ENCODE results near the gene EMC6.
A peak's percentile ranks its signal among the peaks of the same experiment; 100 is the strongest.

The EMC6 gene

DNA sequence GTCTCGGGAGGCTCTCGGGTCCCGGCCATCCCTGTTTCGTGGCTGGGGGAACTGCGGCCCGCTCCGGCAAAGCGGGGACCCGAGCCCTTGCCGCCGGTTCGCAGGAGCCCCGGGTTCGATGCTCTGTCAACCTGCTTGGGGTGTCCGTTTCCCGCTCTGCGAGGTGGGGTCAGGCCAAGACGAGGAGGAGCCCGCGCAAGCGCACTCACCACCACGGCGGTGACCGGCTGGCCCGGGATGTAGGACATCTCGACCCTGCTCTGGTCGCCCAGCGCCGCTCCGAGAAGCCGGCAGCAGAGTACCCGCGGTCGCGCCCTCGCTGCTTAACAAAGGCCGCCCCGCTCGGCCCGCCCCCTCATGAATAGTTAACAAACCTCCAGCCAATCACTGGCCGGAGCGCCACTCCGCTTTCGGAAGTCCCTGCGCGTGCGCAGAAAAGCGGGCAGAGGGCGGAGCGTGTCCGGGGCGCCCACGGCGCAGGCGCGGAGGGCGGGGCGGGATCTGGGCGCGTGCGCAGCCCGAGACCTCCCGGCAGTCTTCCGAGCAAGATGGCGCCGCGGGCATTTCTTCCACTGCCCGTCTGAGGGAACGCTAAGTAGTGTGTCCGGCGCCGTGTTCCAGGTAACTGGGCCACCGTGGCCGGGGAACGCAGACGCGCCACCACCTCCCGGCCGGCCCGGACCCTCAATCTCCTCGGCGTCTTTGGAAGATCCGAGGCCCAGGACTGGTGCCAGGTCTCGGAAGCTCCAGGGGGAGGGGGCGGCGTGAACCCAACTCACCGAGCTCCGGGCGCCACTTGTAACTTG, at the start of gene EMC6, which contains the start of gene TAX1BP3:
EMC6 (plus strand) TSS at position 534 of the 806 bp plus-strand sequence. CDS start 335 bp downstream, outside the sequence.
TAX1BP3 (minus strand) TSS at position 300 of the 806 bp plus-strand sequence; CDS start at position 248, 52 bp downstream.
- Histone ChIP-seq H3K9me3 (ENCODE audit: control insufficient read depth, insufficient read depth, low read length) (no peaks in the 10 kb centered on the region), H3K36me3 (ENCODE audit: insufficient read depth, low read length) (no peaks in the 10 kb centered on the region; the same call in 1 of the 2 replicates), H3K4me1 (ENCODE audit: insufficient read depth, low read length) (peaks cover 3% of the 10 kb centered on the region; the same call in 1 of the 2 replicates), H3K9ac (ENCODE audit: low read depth, low read length) (peak within 1 kb of the TSS; percentile 91)

DNA sequence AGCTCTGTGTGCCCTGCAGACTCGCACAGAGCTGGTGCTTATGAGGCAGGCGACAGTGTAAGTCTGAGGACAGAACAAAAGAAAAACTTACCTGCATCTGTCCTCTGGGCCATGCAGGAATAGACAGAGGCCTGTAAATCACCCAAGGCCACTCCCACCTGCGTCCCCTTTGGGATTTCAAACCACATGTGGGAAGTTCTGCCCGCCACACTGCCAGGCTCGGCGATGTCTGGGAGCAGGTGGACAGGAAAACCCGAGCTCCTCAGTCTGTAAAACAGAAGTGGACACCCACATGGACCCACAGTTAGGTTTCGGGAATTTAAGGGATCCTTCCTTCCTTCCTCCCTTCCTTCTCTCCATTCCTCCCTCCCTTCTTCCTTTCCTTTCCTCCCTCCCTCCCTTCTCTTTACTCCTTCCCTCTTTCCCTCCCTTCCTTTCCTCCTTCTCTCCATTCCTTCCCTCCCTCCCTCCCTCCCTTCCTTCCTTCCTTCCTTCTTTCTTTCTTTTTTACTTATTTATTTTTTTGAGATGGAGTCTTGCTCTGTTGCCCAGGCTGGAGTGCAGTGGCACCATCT, 47.4 kb upstream of the EMC6 start:
- no peak overlapping the region for H3K9ac ChIP-seq (ENCODE audit: low read depth, low read length)
- peaks cover 17% of the 10 kb centered on the region for H3K36me3 ChIP-seq (ENCODE audit: insufficient read depth, low read length)
- no peaks in the 10 kb centered on the region for H3K4me1 ChIP-seq (ENCODE audit: insufficient read depth, low read length)
- no peaks in the 10 kb centered on the region; the same call in 1 of the 2 replicates for H3K9me3 ChIP-seq (ENCODE audit: control insufficient read depth, insufficient read depth, low read length)

DNA sequence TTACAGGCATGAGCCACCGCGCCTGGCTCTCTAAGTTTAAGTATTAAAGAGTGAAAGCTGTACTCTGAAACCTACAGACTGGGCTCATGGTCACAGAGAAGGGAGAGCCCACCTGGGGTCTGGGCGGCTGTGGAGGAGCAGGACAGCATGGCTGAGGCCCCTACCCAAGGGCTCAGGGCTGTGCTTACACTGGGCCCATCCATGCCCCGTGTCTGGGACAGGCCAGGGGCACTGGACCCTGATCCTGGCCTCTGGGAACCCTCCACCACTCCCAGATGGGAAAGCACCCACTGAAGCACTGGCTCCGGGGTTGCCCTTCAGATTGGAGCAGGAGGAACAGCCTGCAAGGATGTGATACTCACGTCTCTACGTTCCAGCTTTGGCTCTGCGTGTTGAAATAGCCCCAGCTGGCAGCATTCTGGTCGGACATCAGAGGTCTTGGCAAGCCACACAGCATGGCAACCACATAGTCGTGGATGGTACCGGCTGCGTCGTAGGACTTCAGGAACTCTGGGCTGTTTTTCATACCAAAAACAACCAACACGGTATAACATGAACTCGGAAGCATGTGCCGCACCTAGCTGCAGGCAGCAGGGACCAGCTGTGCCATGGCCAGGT, 45.5 kb upstream of the EMC6 start:
- H3K4me1 ChIP-seq (ENCODE audit: insufficient read depth, low read length) = no peaks in the 10 kb centered on the region
- H3K36me3 ChIP-seq (ENCODE audit: insufficient read depth, low read length) = peaks cover 10% of the 10 kb centered on the region
- H3K9me3 ChIP-seq (ENCODE audit: control insufficient read depth, insufficient read depth, low read length) = no peaks in the 10 kb centered on the region
- H3K9ac ChIP-seq (ENCODE audit: low read depth, low read length) = no peak overlapping the region

DNA sequence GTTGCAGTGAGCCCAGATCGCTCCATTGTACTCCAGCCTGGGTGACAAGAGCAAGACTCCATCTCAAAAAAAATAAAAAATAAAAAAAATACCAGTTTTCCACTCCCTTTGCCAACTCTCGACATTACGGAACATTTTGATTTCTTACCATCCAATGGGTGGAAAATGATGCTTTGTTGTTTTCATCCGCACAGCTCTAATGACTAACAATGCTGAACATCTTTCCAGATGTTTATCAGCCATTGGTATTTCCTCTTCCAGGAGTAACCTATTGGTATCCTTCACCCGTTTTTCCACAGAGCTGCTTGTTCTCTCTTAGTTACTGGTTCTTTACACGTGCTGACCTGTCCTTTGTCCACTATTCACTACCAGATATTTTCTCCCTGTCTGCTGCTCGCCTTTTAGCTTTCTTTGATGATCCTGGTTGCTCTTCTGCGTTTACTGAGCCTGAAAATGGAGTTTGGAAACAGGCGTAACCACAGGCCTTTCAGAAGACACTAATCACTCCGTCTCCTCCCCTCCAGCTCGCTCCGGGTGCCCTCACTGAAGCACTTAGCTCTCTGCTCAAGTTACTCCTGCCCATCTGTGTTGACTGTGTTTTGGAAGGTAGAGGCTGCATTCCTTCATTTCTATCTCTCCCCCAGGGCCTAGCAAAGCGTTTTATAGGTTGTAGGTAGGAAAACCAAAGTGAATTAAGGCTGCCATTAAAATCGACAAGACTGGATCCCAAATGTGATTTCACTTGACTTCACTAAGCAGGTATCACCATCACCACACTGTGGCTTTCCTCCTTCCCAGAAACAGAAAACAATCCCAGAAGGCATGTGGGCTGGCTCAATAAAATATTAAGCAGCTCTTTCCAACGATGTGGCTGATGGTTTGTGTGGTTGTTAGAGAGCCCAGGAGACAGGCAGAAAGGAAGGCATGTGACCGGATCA, 41.5 kb upstream of the EMC6 start:
- Histone ChIP-seq H3K9me3 (ENCODE audit: control insufficient read depth, insufficient read depth, low read length) (no peaks in the 10 kb centered on the region), H3K4me1 (ENCODE audit: insufficient read depth, low read length) (no peaks in the 10 kb centered on the region), H3K9ac (ENCODE audit: low read depth, low read length) (no peak overlapping the region), H3K36me3 (ENCODE audit: insufficient read depth, low read length) (peaks cover 3% of the 10 kb centered on the region)

DNA sequence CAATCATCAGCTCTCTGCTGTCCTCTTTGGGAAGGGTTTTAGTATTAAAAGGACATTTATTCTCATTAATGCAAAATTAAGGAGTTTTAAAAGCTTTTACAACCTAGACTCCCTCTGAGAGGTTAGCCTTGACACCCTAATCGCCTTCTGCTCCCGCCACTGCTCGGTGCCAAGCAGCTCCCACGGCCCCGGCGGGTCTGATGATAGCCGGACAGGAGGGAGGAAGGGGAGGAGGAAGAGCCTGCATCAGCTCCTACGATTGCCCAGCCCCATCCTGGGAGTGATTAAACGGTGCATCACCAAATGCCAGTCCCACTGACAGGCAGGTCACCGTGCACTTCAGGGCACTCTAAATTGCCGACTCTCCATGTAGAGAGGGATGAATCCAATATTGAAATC, 40.8 kb upstream of the EMC6 start:
- H3K9me3 ChIP-seq (ENCODE audit: control insufficient read depth, insufficient read depth, low read length) = no peaks in the 10 kb centered on the region
- no peaks in the 10 kb centered on the region; the same call in 1 of the 2 replicates for H3K36me3 ChIP-seq (ENCODE audit: insufficient read depth, low read length)
- no peaks in the 10 kb centered on the region for H3K4me1 ChIP-seq (ENCODE audit: insufficient read depth, low read length)
- no peak overlapping the region for H3K9ac ChIP-seq (ENCODE audit: low read depth, low read length)

DNA sequence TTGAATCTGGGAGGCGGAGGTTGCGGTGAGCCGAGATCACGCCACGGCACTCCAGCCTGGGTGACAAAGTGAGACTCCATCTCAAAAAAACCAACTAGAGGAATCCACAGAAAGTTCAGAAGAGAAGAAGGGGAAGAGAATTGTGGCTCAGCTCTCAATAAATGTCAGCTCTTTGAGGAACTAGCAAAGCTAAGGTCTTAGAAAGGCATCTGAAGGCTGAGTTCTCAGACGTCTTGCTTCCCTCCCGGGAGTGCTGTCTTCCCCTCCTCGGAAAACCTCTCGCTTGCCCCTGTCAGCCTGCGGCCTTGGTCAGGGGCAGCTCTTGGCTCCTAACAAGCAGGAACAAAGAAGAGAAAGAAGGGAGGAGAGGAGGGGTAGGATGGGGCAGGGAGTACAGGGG, 37.8 kb upstream of the EMC6 start:
- Histone ChIP-seq H3K36me3 (ENCODE audit: insufficient read depth, low read length) (no peaks in the 10 kb centered on the region; the same call in 1 of the 2 replicates), H3K9ac (ENCODE audit: low read depth, low read length) (no peak overlapping the region), H3K4me1 (ENCODE audit: insufficient read depth, low read length) (no peaks in the 10 kb centered on the region), H3K9me3 (ENCODE audit: control insufficient read depth, insufficient read depth, low read length) (no peaks in the 10 kb centered on the region)

DNA sequence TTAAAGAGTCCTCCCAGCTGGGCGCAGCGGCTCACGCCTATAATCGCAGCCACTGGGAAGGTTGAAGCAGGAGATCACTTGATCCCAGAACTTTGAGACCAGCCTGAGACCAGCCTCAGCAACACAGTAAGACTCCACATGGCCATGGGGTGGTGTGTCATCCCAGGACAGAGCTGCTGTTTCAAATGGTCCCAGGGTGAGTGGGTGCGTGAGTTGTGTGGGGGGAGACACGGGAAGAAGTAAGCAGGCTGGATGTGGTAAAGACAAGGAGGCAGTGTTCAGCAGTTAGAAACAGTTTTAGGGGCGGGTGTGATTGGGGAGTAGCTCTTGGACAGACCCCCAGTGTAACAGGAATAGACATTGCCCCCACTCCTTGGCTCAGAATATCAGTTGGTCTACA, 36.3 kb upstream of the EMC6 start:
- H3K9me3 ChIP-seq (ENCODE audit: control insufficient read depth, insufficient read depth, low read length) = no peaks in the 10 kb centered on the region
- no peaks in the 10 kb centered on the region; the same call in 1 of the 2 replicates for H3K36me3 ChIP-seq (ENCODE audit: insufficient read depth, low read length)
- no peaks in the 10 kb centered on the region for H3K4me1 ChIP-seq (ENCODE audit: insufficient read depth, low read length)
- no peak overlapping the region for H3K9ac ChIP-seq (ENCODE audit: low read depth, low read length)

DNA sequence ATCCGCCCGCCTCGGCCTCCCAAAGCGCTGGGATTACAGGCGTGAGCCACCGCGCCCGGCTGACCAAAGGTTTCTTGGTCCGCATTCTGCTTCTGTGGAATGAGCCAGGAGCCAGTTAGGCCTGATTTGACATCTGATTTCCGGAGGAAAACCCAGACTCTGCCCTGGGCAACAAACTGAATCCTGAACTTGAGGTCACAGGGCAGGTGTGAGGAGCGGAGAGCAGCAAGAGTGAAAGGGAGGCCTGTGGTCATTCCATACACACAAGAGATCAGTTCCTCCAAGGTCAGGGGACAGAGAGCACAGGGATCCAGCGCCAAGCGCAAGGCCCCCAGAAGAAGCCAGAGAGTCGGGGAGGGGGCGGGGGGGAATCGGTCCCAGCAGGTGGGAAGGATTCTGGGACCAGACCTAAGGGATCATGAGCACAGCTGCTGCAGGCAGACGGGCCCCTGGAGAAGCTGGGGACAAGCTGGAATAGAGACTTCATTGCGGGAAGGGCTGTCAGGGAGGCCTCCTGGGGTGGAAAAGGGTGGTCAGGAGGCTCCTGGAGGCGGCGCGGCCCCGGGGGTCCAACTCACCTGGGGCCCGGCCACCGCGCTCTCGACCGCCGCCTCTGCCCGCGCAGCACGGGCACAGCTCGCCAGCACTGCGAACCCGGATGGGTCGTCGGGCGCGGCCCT, 33.0 kb upstream of the EMC6 start:
- H3K36me3 ChIP-seq (ENCODE audit: insufficient read depth, low read length) = no peaks in the 10 kb centered on the region; the same call in 1 of the 2 replicates
- no peaks in the 10 kb centered on the region for H3K9me3 ChIP-seq (ENCODE audit: control insufficient read depth, insufficient read depth, low read length)
- no peaks in the 10 kb centered on the region; the same call in 1 of the 2 replicates for H3K4me1 ChIP-seq (ENCODE audit: insufficient read depth, low read length)
- peak overlapping the region; percentile 99 for H3K9ac ChIP-seq (ENCODE audit: low read depth, low read length)

DNA sequence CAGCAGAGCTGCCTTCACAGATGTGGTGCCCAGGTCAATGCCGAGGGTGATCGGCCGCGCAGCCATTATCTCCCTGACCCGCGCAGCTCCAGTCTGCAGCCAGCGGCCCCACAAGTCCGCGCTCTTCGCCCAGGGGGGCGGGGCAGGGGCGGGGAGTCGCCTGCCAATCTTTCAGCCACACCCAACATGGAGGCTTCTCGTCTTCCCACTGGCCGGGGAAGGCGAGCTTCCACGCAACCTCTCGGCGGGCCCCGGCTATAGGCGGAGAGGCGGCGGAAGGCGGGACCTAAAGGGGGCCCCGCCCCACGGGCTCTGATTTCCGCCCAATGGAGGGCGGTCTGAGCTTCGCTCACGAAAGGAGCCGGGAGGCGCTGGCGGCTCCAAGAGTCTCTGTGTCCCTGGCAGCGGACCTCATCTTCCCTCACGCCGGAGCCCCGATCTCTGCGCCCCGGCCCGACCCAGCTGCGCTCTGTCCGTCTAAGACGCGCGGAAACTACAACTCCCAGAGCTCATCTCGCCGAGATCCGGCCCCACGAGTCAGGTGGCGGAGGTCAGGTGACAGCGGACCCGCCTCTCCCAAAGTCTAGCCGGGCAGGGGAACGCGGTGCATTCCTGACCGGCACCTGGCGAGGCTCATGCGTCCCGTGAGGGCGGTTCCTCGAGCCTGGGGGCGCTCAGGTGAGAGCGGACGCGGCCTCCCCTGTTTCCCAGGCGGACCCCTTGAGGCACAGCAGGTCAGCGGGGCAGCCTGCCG, 32.3 kb upstream of the EMC6 start, which contains the start of the genes CTNS and SHPK:
CTNS (plus strand) TSS at position 607 of the 754 bp plus-strand sequence. CDS start 3,447 bp downstream, outside the sequence.
SHPK (minus strand) TSS at position 97 of the 754 bp plus-strand sequence; CDS start at position 66, 31 bp downstream.
- Histone ChIP-seq H3K9ac (ENCODE audit: low read depth, low read length) (peak within 1 kb of the TSS; percentile 99), H3K36me3 (ENCODE audit: insufficient read depth, low read length) (no peaks in the 10 kb centered on the region; the same call in 1 of the 2 replicates), H3K4me1 (ENCODE audit: insufficient read depth, low read length) (no peaks in the 10 kb centered on the region; the same call in 1 of the 2 replicates), H3K9me3 (ENCODE audit: control insufficient read depth, insufficient read depth, low read length) (no peaks in the 10 kb centered on the region)

DNA sequence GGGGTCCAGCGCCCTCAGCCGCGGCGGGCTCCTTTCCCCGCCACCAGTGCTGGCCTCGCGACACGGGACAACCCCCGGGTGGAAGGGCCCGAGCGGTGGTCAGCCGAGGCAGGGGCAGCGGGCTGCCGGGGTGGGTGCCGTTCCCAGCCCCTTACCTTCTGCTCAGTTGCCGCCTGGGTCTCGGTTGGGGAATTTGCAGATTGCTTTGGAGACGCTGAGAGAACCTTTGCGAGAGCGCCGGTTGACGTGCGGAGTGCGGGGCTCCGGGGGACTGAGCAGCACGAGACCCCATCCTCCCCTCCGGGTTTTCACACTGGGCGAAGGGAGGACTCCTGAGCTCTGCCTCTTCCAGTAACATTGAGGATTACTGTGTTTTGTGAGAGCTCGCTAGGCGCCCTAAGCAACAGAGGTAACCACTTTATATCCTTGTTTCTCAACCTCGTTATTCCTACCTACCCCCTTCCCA, 31.7 kb upstream of the EMC6 start:
- no peaks in the 10 kb centered on the region; the same call in 1 of the 2 replicates for H3K4me1 ChIP-seq (ENCODE audit: insufficient read depth, low read length)
- peak overlapping the region; percentile 99 for H3K9ac ChIP-seq (ENCODE audit: low read depth, low read length)
- no peaks in the 10 kb centered on the region for H3K9me3 ChIP-seq (ENCODE audit: control insufficient read depth, insufficient read depth, low read length)
- no peaks in the 10 kb centered on the region; the same call in 1 of the 2 replicates for H3K36me3 ChIP-seq (ENCODE audit: insufficient read depth, low read length)

DNA sequence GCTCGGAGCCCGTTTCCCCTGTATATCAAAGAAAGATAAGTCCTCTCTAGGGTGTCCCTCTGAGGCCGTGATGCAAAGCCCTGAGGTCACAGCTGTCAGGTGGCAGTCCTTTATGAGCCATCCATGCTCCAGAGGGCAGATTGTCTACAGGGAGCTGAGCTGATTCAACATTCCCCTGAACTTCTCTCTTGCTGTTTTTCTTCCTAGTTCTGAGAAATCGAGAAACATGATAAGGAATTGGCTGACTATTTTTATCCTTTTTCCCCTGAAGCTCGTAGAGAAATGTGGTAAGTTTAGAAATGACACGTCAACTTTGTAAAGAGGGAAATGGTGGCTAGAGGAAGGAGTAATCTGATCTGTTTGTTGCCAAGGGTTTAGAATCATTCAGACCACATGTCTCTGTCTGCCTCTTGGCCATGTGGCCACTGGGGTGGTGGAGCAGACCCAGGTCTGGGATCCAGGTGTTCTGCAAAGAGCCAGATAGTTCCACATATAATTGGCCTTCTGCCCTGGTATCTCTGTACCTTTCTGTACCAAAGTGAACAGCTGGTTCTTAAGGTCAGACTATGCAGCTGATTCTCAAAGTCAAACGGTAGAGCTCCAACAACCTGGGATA, 28.5 kb upstream of the EMC6 start:
- H3K9me3 ChIP-seq (ENCODE audit: control insufficient read depth, insufficient read depth, low read length) = no peaks in the 10 kb centered on the region
- no peaks in the 10 kb centered on the region; the same call in 1 of the 2 replicates for H3K4me1 ChIP-seq (ENCODE audit: insufficient read depth, low read length)
- no peak overlapping the region for H3K9ac ChIP-seq (ENCODE audit: low read depth, low read length)
- peaks cover 4% of the 10 kb centered on the region; the same call in 1 of the 2 replicates for H3K36me3 ChIP-seq (ENCODE audit: insufficient read depth, low read length)

DNA sequence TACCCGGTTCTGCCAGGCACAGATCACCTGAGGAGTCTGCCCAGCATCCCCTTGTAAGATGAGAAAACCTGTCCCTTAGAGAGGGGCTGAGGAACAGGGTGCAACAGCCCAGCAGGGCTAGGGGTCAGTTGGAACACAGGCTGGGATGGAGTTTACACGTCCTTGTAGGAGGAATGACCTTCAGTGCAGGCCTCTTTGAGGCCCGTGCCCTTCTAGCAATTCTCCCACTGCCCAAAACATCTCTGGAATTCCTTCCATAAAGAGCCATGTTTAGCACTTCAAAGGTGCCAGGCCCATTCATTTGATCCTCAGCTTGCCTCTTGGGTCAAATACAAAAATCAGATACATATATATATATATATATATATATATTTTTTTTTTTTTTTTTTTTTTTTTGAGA, 27.6 kb upstream of the EMC6 start:
- H3K9ac ChIP-seq (ENCODE audit: low read depth, low read length) = no peak overlapping the region
- no peaks in the 10 kb centered on the region for H3K9me3 ChIP-seq (ENCODE audit: control insufficient read depth, insufficient read depth, low read length)
- peaks cover 4% of the 10 kb centered on the region for H3K36me3 ChIP-seq (ENCODE audit: insufficient read depth, low read length)
- H3K4me1 ChIP-seq (ENCODE audit: insufficient read depth, low read length) = no peaks in the 10 kb centered on the region; the same call in 1 of the 2 replicates

All from ES-I3 (cell line).